ENCODE measurements around the gene ARPP21.
"Not testable (repeated sequence)": the region's sequence is repeated elsewhere in the genome, so short reads cannot be mapped to it uniquely, and the experiment has no call there.

The ARPP21 gene

DNA sequence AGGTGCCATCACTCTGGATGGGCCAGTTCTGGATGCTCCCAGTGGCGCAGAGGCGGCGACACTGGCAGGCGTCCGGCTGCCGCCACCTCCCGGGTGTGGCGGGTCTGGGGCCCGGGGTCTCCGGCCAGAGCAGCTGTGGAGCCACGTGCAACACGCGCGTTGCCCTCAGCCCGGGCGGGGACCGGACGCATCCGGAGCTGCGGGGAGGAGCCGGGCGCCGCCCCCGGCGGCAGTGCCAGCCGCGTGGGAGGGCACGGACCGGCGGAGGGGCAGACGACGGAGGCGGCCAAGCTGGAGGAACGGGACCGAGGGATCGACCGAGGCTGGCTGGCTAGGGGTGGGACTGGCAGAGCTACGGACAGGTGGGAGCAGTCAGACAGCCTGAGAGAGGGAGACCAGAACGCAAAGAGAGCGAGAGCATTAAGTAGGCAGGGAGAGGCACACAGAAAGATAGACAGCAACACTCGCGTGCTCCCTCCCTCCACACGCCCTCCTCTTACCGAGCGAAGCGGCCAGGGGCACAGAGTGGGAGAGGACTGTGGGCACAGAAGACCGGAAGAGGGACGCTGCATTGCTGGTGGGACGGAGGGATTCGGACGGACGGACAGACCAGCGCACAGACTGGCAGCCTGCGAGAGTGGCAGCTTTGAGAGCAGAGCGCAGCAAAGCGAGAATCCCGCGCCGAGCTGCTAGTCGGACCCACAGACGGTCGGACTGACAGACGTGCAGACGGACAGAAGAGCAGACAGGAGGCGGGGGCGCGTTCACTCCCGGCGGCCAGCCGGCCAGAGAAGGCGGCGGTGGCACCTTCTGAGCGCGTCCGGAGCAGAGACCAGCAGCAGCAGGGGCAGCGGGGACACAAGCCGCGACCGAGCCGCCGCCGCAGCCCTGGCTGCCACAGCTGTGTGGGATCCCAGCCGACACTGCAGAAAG is at the start of gene ARPP21:
Gene ARPP21 (plus strand): TSS at position 272 of the 933 bp plus-strand sequence. CDS start 42,227 bp downstream, outside the sequence.
- DNase-seq: peak in 9 of 14 donors; percentile 35 to 84 (median 71)

DNA sequence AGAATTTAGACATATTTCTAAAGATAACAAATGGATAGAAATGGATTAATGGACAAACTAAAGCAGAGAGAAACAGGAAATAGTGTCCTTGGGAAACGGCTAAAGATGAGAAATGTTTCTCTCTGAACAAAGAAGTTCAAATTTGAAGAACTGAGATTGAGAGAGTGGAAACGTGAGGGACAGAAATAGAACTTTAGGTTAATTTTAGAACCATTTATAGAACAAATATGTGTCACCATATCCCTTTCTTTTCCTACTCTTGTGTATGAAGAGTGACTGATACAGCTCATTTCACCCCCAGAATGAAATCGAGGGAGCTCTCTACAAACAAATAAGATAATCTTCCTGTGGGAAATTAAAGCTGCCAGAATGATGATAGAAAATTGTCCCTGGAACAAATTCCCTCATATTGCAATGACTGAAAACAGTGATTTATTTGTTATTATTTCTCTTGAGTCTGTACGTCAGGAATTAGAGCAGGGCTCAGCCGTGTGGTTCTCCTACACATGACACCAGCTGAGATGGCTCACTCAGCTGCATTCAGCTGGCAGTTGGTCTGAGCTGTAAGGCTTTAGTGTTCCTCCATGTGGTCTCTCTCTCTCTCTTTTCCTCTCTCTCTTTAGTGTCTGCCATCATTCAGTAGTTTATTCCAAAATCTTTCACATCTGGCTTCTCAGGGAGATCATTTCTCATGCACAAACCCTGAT is 46.6 kb upstream of the ARPP21 start:
- no peak for DNase-seq

DNA sequence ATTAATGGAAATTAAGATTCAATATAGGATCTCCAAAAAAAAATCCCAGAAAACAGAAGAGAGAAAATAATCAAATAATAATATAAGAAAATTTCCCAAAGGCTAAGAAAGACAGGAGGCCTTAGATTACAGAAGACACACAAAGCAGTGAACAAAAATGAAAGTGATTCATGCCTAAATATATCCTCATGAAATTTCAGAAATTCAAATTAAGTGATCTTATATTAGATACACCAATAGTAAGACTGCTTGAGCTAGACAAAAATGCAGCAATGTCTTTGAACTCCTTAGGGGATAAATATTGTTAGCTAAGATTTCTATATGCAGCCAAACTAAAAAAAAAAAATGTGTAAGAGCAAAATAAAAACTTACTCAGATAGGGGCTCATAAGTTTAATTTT is 44.6 kb upstream of the ARPP21 start:
- DNase-seq: no peak

GRCh38 chr3:35596335-35596995 is 42.9 kb upstream of the ARPP21 start:
- DNase-seq: peak in 5 of 14 donors; percentile 2 to 20 (median 5)

GRCh38 chr3:35597490-35597889 is 41.8 kb upstream of the ARPP21 start:
- DNase-seq: no peak

GRCh38 chr3:35598804-35599203 is 40.5 kb upstream of the ARPP21 start:
- no peak for DNase-seq

DNA sequence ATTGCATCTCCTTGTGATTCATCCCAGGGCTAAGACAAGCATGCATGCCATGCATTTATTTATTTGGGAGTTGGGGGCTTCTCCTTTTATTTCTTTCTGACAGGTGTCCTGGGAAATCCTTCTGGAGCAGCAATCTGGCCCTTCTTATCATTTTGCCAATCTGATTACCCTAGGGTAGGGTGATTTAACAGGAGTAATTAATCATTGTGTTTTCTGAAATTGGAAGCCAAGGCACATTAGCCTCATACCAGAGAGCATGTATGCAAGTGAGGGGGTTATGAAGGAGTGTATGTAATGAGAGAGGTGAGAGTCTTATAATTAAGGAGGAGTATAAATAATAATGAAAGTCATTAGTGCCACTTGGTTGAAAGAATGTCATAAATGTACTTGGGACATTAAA is 37.4 kb upstream of the ARPP21 start:
- no peak for DNase-seq

DNA sequence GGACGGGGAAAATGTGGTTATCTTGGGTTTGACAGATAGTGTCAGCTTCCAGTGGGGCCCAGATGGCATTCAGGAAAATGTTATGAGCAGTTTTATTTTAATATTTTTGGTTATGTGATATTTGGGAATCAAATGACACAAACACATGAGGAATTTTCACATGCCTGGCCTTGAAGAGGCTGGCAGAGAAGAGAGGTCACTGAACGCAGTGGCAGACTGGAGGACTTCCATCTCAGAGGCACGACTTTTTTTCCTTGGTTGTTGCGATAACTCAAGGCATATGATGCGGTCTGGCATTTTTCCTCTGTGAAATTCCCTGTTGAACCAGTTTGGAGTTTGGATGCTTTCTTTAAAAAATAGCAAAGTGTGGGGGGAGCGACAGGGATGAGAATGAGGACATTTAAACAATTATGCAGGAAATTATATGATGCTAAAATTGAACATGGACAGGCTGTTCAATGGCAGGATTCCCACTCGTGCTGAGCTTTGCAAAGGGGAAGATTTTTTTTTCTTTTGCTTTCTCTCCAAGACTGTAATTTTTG is 36.9 kb upstream of the ARPP21 start:
- peak in 2 of 14 donors; percentile 8 to 96 for DNase-seq

- DNase-seq: no peak
Observed at GRCh38 chr3:35616346-35616745, 23.0 kb upstream of the ARPP21 start.

GRCh38 chr3:35617370-35617769 is 22.0 kb upstream of the ARPP21 start:
- no peak for DNase-seq

- DNase-seq: not testable (repeated sequence)
Observed at GRCh38 chr3:35620238-35620637, 19.1 kb upstream of the ARPP21 start.

DNA sequence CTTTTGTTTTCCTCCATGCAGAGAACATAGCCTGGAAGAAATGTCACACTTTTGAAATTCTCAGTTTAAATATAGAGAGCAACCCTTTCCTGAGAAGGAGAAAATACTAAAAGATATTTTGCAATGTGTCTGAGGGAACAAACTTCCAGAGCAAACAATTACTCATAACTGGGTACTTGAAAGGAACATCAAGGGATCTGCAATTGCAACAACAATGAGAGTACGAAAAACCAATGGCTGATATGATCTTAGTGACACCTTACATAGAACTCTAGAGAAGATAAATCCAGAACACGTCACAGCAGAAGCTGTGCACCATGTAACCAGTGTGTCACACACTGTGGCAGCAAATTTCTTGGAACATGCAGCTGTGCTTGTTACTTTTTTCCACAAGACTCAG is 14.6 kb upstream of the ARPP21 start:
- DNase-seq: no peak

DNA sequence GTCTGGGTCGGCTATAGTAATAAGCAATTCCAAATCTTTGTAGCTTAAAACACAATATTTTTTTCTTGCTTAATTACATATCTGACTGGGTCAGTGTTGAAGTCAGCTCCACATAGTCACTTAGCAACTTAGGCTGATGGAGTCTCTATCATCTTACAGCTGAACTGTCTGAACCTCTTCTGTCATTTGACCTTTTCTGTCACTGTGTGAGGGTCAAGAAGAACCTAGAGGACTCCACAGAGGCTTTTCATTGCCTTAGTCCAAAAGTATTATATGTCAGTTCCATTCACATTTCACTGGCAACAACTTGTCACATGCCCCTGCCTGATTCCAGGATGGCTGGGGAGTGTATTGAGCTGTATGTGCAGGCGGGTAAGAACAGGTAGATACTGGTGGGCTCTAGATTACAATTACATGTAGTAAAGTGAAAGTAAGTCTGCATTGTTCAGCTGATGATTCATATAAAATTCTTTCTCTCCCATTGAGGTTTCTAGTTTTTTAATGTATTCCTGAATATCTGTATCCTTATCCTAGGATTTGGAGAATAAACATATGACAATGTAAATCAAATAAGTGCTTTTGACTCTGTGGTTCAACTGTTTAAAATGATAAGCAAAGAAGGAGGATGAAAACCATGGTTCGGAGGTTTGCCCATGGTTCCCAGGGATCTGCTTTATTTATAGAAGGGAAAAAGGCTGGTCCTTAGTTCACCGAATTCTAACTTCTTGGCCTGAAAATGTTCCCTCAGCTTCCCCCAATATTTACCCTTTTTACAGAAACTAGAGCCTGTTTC is 5.8 kb upstream of the ARPP21 start:
- DNase-seq: no peak

GRCh38 chr3:35635407-35635806 is 3.9 kb upstream of the ARPP21 start:
- DNase-seq: no peak

DNA sequence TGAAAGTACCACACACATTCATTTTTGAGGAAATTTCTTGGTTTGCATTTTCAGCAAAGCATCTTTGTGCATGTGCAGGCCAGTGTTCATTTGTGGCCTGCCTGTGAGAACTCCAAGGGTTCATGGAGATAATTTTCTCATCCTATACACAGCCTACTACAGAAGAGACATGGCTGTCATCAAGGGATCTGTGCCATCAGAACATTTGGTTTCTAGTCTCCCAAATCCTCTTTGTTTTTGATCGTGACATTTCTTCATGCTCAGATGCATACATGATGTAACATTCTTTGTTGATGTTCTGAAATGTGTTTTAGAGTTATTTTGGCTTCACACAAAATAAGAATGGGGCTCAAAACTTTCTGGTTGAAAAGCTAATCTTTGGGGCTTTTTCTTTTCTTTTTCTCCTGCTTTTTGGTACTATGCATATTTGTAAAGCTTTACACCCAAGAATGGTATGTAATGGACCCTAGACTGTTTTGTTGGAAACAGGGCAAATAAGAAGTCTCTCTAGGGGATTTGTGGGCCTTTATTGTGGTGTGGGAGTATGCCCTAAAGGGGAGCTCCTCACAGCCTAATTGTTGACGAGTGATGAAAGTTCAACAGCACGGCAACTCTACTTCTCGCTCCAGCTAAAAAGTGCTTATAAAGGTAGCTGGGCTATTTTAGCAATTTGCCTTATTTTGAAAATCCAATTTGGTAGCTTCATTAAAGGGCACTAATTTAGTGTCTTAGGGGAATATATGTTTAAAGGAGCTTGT is 3.2 kb upstream of the ARPP21 start:
- peak in 1 of 14 donors; percentile 63 for DNase-seq

DNA sequence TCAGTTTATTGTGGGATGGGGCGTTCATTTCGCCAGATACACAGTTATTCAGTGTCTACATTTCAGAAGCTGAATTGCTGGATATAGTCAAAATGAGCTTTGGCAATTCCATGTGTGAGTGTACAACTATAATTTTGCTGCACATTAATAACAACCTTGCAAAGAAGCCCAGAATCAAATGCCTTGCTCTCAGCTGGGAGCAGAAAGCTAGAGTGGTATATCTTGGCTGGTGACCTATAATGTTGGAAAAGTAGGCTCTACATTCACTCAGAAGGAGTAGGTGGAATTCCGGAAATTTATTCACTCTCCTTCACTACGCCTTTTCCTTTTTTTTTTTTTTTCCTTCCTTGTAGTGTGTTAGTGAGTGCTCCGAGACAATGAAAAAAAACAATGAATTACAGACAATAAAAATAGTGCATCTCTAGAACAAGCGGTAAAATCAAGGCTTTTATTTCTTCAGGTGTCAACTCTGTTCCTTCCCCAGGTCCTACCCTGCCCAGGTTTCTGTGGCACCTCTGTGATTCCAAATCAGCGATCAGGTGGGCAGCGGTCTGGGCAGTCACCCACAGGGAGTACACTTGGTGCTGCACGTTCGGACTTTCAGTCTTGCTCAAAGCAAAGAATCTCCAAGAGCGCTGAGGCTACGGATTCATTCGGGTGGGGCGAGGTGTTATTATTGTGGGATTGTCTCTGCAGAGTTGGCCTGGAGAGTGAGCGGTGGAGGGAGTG is 910 bp upstream of the ARPP21 start:
- no peak for DNase-seq

DNA sequence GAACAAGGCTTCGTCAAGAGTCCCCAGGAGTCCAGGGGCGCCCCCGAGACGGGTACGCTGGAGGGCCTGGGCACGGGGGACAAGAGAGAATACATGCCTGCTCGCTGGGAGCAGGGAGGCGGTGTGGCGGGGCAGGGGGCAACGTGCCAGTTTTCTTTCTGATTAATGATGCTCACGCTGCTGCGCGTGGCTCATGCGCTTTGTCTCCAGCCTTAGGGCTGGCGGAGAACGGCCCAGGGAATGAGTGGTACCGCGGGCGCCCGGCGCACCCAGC is 408 bp upstream of the ARPP21 start:
- DNase-seq: peak in 2 of 14 donors; percentile 75 to 78

DNA sequence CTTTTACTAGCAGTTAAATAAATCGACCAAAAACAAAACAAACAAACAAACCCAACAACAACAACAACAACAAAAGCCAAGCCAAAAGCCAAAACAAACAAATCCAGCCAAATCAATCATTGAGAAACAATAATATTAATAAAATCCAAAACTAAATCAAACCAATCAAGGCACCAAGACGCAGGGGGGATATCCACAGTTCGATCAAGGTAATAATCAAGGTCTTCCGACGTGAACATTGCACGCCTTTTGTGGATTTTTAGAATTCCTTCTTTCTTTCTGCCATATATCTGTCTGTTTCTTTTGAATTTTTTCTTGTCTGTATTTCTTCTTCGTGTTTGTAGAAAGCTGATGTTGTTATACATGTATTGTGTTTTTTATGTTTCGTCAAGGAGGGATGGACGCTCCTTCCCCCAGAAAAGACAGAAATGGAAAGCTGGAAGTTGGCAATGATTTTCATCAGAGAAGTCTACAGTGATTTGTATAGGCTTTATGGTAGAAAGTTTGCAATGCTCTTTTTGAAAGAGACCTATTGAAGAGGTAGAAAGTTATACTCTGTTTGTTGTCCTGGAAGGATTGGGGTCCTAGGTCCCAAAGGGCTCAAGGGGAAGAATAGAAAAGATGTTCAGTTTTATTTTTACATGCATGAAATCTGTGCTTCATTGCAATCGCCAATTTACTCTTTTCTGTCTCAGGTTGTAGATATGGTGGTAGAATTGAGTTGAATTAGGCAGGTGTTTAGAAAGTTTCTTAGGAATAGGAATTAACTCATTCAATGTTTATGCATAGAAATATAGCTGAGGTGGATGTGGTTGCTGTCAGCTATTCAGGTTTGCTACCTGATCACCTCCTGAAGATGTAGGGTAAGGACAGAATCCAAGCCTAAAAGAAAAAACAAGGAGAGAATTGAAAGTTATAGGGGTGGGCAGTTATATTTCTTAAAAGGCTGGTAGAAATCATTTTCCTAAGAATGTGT is 1.2 kb downstream of the ARPP21 start:
- DNase-seq: no peak

- no peak for DNase-seq
Observed at GRCh38 chr3:35641331-35641730, 2.0 kb downstream of the ARPP21 start.
